Skeletal muscle satellite cell (primary cell): Measurements from ENCODE around the gene RBM15B.

Experiments
- H3K27me3 ChIP-seq: 2 replicates; pipeline ENCODE4 v1.7.0; 2013; ENCODE audit warnings: low read length; ENCODE audit not compliant: control insufficient read depth, insufficient read depth
- H3K36me3 ChIP-seq: 2 replicates; pipeline ENCODE4 v1.7.0; 2013; ENCODE audit warnings: mild to moderate bottlenecking, control low read depth, low read length; ENCODE audit not compliant: insufficient read depth
- H3K4me1 ChIP-seq: 2 replicates; pipeline ENCODE4 v1.7.0; 2013; ENCODE audit warnings: low read length; ENCODE audit not compliant: control insufficient read depth, insufficient read depth
- H3K4me2 ChIP-seq: 2 replicates; pipeline ENCODE4 v1.7.0; 2013; ENCODE audit warnings: mild to moderate bottlenecking, low read length
- H3K4me3 ChIP-seq: 2 replicates; pipeline ENCODE4 v1.7.0; 2013; ENCODE audit warnings: low read length
- H3K9ac ChIP-seq: 2 replicates; pipeline ENCODE4 v1.7.0; 2013; ENCODE audit warnings: mild to moderate bottlenecking, low read depth, low read length, moderate library complexity
- H3K9me3 ChIP-seq: replicated peaks from 2 replicates; pipeline ENCODE4 v1.7.0; 2013; ENCODE audit warnings: mild to moderate bottlenecking, control low read depth, low read length

RBM15B gene

GRCh38 chr3:51379746-51380455 is 11.2 kb upstream of the RBM15B start:
- no peak overlapping the region for H3K4me3 ChIP-seq
- no peaks in the 10 kb centered on the region for H3K36me3 ChIP-seq
- H3K9ac ChIP-seq = no peak overlapping the region
- no peak overlapping the region for H3K4me2 ChIP-seq
- no peaks in the 10 kb centered on the region for H3K27me3 ChIP-seq
- peaks cover 8% of the 10 kb centered on the region for H3K4me1 ChIP-seq
- H3K9me3 ChIP-seq = no peaks in the 10 kb centered on the region

GRCh38 chr3:51380601-51381332 is 10.3 kb upstream of the RBM15B start:
- Histone ChIP-seq H3K36me3 (no peaks in the 10 kb centered on the region), H3K4me3 (no peak overlapping the region), H3K27me3 (no peaks in the 10 kb centered on the region), H3K9ac (no peak overlapping the region), H3K4me1 (peaks cover 8% of the 10 kb centered on the region), H3K4me2 (no peak overlapping the region), H3K9me3 (no peaks in the 10 kb centered on the region)

GRCh38 chr3:51381333-51381705 is 9.8 kb upstream of the RBM15B start:
- Histone ChIP-seq H3K4me2 (no peak overlapping the region), H3K36me3 (no peaks in the 10 kb centered on the region), H3K9me3 (no peaks in the 10 kb centered on the region), H3K4me1 (peaks cover 13% of the 10 kb centered on the region), H3K4me3 (no peak overlapping the region), H3K9ac (no peak overlapping the region), H3K27me3 (no peaks in the 10 kb centered on the region)

- no peaks in the 10 kb centered on the region for H3K36me3 ChIP-seq
- no peak overlapping the region for H3K4me2 ChIP-seq
- H3K27me3 ChIP-seq = no peaks in the 10 kb centered on the region
- no peak overlapping the region for H3K9ac ChIP-seq
- H3K4me3 ChIP-seq = no peak overlapping the region
- H3K9me3 ChIP-seq = no peaks in the 10 kb centered on the region
- H3K4me1 ChIP-seq = peaks cover 20% of the 10 kb centered on the region
These were observed 8.9 kb upstream of the RBM15B start for GRCh38 chr3:51382076-51382745.

- Histone ChIP-seq H3K9ac (peak overlapping the region; percentile 5), H3K4me2 (peak overlapping the region; percentile 83), H3K36me3 (peaks cover 8% of the 10 kb centered on the region), H3K9me3 (no peaks in the 10 kb centered on the region), H3K4me1 (peaks cover 28% of the 10 kb centered on the region), H3K4me3 (no peak overlapping the region), H3K27me3 (no peaks in the 10 kb centered on the region)
These were observed 8.0 kb upstream of the RBM15B start for GRCh38 chr3:51382947-51383578.

GRCh38 chr3:51384055-51384725 is 6.9 kb upstream of the RBM15B start:
- Histone ChIP-seq H3K4me3 (peak overlapping the region; percentile 99), H3K9ac (peak overlapping the region; percentile 100), H3K36me3 (peaks cover 19% of the 10 kb centered on the region), H3K4me1 (peaks cover 32% of the 10 kb centered on the region), H3K4me2 (peak overlapping the region; percentile 83), H3K9me3 (no peaks in the 10 kb centered on the region), H3K27me3 (no peaks in the 10 kb centered on the region)

- H3K4me3 ChIP-seq = peak within 1 kb of the TSS; percentile 99
- peaks cover 25% of the 10 kb centered on the region for H3K36me3 ChIP-seq
These were observed 6.2 kb upstream of the RBM15B start, which contains the start of gene MANF for GRCh38 chr3:51384726-51385473. Gene MANF, plus strand, starts transcription at chr3:51385291. Its CDS starts 52 bp downstream, at chr3:51385343.

GRCh38 chr3:51385621-51386091 is 5.4 kb upstream of the RBM15B start:
- H3K4me1 ChIP-seq = peaks cover 39% of the 10 kb centered on the region
- H3K36me3 ChIP-seq = peaks cover 32% of the 10 kb centered on the region
- H3K4me3 ChIP-seq = peak overlapping the region; percentile 99
- peak overlapping the region; percentile 99 for H3K4me2 ChIP-seq
- H3K27me3 ChIP-seq = no peaks in the 10 kb centered on the region
- H3K9ac ChIP-seq = peak overlapping the region; percentile 89
- H3K9me3 ChIP-seq = no peaks in the 10 kb centered on the region

More at GRCh38 chr3:51384726-51385473, 6.2 kb upstream of the RBM15B start, which contains the start of gene MANF:
- Histone ChIP-seq H3K4me1 (peaks cover 36% of the 10 kb centered on the region), H3K4me2 (peak within 1 kb of the TSS; percentile 99), H3K9ac (peak within 1 kb of the TSS; percentile 100), H3K9me3 (no peaks in the 10 kb centered on the region), H3K27me3 (no peaks in the 10 kb centered on the region)

GRCh38 chr3:51386159-51386851 is 4.8 kb upstream of the RBM15B start:
- Histone ChIP-seq H3K4me3 (peak overlapping the region; percentile 99), H3K27me3 (no peaks in the 10 kb centered on the region), H3K9ac (peak overlapping the region; percentile 89), H3K36me3 (peaks cover 32% of the 10 kb centered on the region), H3K4me2 (peak overlapping the region; percentile 99), H3K9me3 (no peaks in the 10 kb centered on the region), H3K4me1 (peaks cover 41% of the 10 kb centered on the region)

GRCh38 chr3:51386852-51387229 is 4.2 kb upstream of the RBM15B start:
- peak overlapping the region; percentile 89 for H3K9ac ChIP-seq
- H3K4me2 ChIP-seq = peak overlapping the region; percentile 99
- H3K4me3 ChIP-seq = peak overlapping the region; percentile 99
- H3K27me3 ChIP-seq = no peaks in the 10 kb centered on the region
- no peaks in the 10 kb centered on the region for H3K9me3 ChIP-seq
- peaks cover 42% of the 10 kb centered on the region for H3K4me1 ChIP-seq
- peaks cover 32% of the 10 kb centered on the region for H3K36me3 ChIP-seq
